MV-4-11 (cell line): Measurements from ENCODE around the gene DTNA.
"Not testable (repeated sequence)": the region's sequence is repeated elsewhere in the genome, so short reads cannot be mapped to it uniquely, and the experiment has no call there.

Experiments
- DNase-seq: peaks from one replicate; lab custom pipeline; 2025; lab: John Stamatoyannopoulos, UW

DTNA gene

GRCh38 chr18:34725737-34726136 lies 15.6 kb downstream of the DTNA start:
- not testable (repeated sequence) for DNase-seq

GRCh38 chr18:34726286-34727004 lies 16.3 kb downstream of the DTNA start:
- no peak for DNase-seq

- DNase-seq = no peak
Measured at GRCh38 chr18:34729264-34729663, 19.2 kb downstream of the DTNA start.

GRCh38 chr18:34729740-34730355 lies 19.8 kb downstream of the DTNA start:
- no peak for DNase-seq

- DNase-seq = no peak
Measured at GRCh38 chr18:34730774-34731173, 20.7 kb downstream of the DTNA start.

- DNase-seq = no peak
Measured at GRCh38 chr18:34734056-34734455, 24.0 kb downstream of the DTNA start.

GRCh38 chr18:34734526-34734925 lies 24.4 kb downstream of the DTNA start:
- not testable (repeated sequence) for DNase-seq

- DNase-seq = no peak
Measured at GRCh38 chr18:34738175-34738894, 28.2 kb downstream of the DTNA start.

GRCh38 chr18:34740101-34740500 lies 30.0 kb downstream of the DTNA start:
- DNase-seq = no peak

- no peak for DNase-seq
Measured at GRCh38 chr18:34740724-34741123, 30.6 kb downstream of the DTNA start.

GRCh38 chr18:34741401-34741800 lies 31.3 kb downstream of the DTNA start:
- DNase-seq = no peak

GRCh38 chr18:34742891-34743341 lies 32.8 kb downstream of the DTNA start:
- no peak for DNase-seq

GRCh38 chr18:34744569-34744968 lies 34.5 kb downstream of the DTNA start:
- DNase-seq = no peak

- no peak for DNase-seq
Measured at GRCh38 chr18:34746614-34747013, 36.5 kb downstream of the DTNA start.

- no peak for DNase-seq
Measured at GRCh38 chr18:34749721-34750120, 39.6 kb downstream of the DTNA start.

- DNase-seq = no peak
Measured at GRCh38 chr18:34752056-34752455, 42.0 kb downstream of the DTNA start.

GRCh38 chr18:34754300-34754699 lies 44.2 kb downstream of the DTNA start:
- no peak for DNase-seq

GRCh38 chr18:34757666-34758065 lies 47.6 kb downstream of the DTNA start:
- DNase-seq = no peak

- no peak for DNase-seq
Measured at GRCh38 chr18:34758378-34758948, 48.4 kb downstream of the DTNA start.

GRCh38 chr18:34760444-34760843 lies 50.3 kb downstream of the DTNA start:
- no peak for DNase-seq

GRCh38 chr18:34764451-34764850 lies 54.4 kb downstream of the DTNA start:
- DNase-seq = no peak

GRCh38 chr18:34767601-34768027 lies 57.5 kb downstream of the DTNA start:
- no peak for DNase-seq

- DNase-seq = no peak
Measured at GRCh38 chr18:34771958-34772357, 61.9 kb downstream of the DTNA start.
